SU-DHL-6 (cell line): Measurements from ENCODE around the gene HSD3B7.

Experiments used
- CTCF ChIP-seq: fragments of 200-600 bp; sonication (generic); IDR thresholded peaks from one replicate; pipeline ENCODE4 v1.5.1; 2017; ENCODE audit warnings: antibody characterized with exemption, mild to moderate bottlenecking, low read length, moderate library complexity; ENCODE audit not compliant: insufficient read depth, poor library complexity, severe bottlenecking
- EZH2phosphoT487 ChIP-seq: fragments of 200-600 bp; sonication (generic), shearing (Covaris generic); conservative IDR thresholded peaks from 2 replicates; pipeline ENCODE4 v1.6.1; 2018; ENCODE audit warnings: mild to moderate bottlenecking, antibody characterized with exemption, low read length, moderate library complexity, mixed read lengths

- peak; percentile 27 for TF ChIP-seq CTCF
- no peak for TF ChIP-seq EZH2phosphoT487
Measured at GRCh38 chr16:30949650-30950515, 35.1 kb upstream of the HSD3B7 start.
